GM21737 (cell line): ENCODE data around the gene ZCCHC24.
A peak's percentile ranks its signal among the peaks of the same experiment; 100 is the strongest.
"Not testable (repeated sequence)": the region's sequence is repeated elsewhere in the genome, so short reads cannot be mapped to it uniquely, and the experiment has no call there.

Experiments used
- ATAC-seq: cut with Tn5 transposase; IDR thresholded peaks from one replicate; pipeline ENCODE4 v1.9.1; 2021; ENCODE audit warnings: mild to moderate bottlenecking, moderate library complexity; ENCODE audit not compliant: unreplicated experiment

The ZCCHC24 gene

DNA sequence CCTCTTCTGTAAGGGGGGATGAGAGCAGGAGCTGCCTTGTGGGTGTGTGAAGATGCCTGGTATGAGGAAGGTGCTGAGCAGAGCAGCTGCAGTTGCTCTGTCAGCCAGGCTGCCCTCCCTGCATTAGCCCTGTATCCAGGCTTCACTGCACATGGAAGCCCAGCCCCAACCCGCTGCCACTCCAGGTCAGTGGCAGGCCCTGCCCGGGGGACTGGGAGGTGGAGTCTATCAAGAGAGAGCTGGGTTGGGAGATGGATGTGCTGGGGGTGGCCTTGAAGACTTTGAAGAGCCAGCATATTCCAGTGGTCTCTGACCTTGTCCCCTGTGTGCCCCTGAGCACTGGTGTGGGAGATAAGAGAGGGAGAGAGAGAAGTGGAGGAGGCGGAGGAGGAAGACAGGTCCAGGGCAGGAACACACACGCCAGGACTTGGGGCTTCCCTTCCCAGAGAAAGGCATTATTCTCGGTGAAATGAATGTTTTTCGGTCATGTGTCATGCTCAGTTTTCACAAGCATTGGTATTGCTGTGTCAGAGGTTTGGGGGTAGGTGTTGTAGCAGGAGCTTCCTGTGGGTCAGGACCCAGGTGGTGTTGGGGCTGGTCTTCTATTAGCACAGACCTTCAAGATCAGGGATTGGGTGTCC, 95.5 kb downstream of the ZCCHC24 start:
- no peak for ATAC-seq

DNA sequence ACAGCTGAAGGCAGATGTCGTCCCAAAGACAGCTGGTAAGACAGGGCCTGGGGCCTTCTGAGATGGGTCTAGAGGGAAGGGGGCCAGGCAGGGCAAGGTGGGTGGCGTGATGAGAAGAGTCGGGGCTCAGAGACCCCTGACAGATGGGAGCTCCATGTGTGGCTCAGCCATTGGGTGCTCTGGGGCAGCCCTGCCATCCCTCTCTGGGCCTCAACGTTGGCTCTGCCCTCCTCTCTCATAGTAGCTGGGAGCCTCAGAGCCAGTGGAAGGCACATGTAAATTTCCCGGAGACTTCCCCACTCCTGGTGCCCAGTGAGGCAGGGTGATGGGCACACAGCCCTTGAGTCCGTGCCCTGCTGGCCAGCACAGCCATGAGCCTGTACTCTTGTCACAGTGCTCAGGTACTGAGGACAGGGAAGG, 96.3 kb downstream of the ZCCHC24 start:
- ATAC-seq = no peak

DNA sequence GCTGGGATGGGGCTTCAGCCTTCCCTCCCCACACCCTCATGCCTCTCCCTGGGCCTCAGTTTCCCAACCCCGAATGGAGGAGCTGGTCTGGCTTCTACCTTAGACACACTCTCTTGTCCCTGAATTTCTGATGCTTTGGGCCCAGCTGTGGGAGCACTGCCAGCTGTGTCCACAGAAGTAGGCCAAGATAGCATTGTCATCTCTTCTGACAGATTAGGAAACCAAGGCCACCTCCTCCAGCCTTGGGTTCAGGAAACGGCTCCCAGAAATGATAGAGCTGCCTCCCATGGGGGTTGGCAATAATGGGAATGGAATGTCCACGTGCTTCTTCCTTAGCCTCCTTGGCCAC, 96.8 kb downstream of the ZCCHC24 start:
- no peak for ATAC-seq

DNA sequence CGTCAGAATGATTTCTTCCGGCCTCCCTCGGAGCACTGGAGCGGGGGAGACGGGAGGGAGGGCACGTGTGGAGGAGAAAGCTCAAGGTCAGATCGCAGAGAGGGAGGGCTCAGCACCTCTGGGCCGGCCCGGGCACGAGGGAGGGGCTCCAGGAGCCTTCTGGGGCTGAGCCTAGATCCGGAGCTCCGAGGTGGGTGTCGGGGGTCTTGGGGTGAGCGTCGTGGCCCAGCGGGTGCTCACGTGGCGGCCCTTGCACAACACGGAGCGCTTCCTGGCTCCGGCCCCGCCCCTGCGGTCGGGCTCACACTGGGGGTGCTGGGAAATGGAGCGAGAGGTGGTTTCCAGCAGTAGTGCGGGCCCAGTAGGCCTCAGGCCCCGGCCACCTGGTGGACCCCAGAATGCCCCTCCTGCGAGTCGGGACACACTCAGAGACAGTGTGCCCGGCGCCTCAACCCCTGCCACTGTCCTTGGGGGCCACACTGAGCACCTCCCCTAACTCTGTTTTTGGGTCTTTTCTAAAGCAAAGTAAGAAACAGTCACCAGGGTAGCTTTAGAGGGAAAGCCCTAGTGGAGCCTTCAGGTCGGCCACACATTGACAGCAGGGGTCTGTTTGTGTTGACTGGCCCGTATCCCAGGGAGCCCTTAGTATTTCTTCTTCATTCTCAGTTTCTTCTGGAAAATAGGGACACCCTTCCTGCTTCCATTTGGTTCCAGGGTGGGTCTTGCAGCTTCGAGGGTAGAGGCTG, 97.4 kb downstream of the ZCCHC24 start:
- peak; percentile 71 for ATAC-seq

DNA sequence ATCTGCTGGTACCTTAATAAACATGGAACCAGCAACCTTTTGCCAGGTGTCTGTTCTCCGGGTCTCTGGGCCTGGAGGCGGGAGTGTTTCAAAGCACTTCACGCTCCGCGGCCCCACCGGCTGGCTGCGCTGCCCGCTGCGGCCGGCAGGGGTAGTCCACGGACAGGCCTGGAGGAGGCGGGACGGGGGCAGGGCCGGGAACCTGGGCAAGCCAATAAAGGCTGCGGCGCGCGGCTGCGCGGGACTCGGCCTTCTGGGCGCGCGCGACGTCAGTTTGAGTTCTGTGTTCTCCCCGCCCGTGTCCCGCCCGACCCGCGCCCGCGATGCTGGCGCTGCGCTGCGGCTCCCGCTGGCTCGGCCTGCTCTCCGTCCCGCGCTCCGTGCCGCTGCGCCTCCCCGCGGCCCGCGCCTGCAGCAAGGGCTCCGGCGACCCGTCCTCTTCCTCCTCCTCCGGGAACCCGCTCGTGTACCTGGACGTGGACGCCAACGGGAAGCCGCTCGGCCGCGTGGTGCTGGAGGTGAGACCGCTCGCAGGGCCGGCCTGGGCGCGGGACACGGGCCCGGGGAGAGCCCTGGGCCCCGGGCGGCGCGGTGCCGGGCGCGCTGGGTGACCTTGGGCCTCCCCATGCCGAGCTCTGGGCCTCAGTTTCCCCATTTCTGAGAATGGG, 98.1 kb downstream of the ZCCHC24 start, which contains the start of gene PPIF:
PPIF (plus strand) TSS at position 244 of the 668 bp plus-strand sequence; CDS start at position 324, 80 bp downstream.
- ATAC-seq = peak; percentile 81

DNA sequence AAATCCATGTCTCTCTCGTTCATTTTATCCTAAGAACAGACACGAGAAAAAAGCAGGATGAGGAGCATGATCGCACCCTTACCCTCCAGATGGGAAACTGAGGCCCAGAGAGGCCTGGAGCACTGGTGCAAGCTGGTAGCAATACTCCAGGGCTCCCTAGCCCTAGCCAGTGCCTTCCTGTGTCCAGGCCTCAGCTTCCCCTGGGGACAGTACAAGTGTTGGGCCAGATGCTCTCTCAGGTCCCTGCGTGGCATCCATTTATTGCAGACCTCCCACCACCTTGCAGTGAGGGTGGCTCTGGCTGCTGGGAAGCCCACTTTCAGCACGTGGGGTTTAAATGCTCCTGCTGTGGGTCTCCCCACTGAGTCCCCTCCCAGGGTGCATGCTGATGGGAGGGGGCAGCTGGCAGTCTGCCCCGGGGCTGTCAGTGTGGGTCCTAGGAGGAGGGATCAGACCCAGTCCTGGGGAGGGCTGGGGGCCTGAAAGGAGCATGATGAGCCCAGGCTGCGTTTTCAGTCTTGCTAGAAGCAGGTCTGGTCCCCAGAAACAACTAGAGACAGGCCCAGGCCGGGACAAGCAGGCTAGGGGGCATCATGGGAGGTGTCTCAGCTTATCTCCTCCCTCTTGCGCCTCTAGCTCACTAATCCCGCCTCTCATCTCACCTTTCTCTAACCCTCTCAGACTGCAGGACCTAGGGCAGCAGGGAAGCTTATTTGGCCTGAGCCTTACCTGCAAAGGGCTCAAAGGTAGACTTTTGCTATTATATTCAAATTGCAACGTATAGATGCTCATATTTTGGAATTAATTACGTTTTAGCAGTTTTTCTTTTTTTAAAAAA, 98.8 kb downstream of the ZCCHC24 start:
- no peak for ATAC-seq

DNA sequence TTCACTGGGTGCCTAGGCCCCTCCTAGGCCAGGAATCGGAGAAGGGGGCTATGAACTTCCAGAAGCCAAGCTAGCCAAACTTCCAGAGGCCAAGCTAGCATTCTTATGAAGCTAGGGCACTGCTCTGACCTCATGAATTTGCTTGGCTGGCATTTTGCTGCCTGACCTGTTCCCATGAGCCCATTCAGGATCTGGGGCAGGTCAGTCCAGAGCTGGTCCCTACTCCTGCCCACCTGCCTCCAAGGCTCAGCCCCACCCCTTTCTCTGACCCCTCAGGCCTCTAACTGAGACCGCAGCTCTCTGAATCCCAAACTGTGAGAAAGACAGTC, 99.4 kb downstream of the ZCCHC24 start:
- no peak for ATAC-seq

DNA sequence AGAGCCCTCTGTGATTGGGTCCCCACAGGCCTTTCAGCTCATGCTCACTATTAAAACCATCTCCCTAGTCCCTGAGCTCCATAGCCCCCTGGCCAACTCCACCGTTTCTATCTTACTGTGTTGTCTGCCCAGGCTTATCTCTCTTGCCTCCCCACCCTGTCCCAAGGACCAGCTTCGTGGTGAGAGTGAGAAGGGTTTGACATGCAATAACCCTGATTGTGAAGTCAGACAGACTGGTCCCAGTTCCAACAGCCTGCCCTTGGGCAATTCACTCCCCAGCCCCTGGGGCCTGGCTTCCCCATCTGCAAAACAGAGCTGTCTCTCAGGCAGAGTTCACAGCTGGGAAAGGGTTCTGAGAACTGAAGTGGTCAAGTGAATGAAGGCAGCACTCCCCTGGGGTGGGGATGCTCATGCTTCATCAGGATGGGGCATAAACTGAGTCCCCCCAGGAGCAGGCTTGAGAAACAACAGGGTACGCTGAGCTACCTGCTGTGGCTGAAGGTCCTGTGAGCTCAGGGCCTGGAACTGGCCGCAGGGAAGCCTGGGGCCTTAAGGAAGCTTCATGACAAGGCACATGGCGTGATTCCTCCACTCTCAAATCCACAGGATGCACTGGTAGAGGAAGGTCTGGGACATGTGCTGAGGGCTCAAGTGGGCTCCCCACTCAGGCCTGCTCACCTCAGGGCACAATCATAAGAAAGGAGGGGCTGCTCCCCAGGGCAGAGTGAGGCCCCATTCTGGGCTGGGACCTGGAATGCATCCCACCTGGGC, 100.0 kb downstream of the ZCCHC24 start:
- ATAC-seq = no peak

DNA sequence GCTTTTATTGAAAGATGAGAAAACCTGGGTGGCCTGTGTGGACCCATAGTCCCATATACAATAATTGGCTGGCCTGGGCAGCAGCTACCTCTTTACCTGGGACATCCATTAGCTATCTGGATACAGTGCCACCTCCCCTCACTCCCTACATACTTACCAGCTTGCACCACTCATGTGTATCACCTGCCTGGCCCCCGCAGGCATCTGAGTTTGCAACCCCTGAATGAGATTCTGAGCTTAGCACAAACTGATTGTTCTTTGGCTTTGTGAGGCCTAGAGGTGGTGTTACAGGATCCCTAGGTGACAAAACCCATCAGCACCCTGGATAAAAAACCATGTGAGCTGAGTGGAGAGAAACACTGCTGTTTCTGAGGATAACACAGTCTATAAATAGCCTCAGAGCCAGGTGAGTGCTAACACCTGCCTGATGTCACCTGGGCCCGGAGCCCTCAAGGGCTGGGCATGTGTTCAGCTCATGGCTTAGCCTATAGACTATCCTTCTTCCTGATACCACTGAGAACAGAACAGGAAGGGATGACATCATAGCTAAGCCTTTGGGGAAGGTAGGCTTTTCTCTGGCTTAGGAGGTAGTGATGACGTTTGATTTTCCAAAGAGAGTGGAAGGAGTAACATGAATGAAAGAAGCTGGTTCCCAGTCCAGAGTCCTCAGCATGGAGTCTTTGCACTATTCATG, 100.8 kb downstream of the ZCCHC24 start:
- ATAC-seq = no peak

DNA sequence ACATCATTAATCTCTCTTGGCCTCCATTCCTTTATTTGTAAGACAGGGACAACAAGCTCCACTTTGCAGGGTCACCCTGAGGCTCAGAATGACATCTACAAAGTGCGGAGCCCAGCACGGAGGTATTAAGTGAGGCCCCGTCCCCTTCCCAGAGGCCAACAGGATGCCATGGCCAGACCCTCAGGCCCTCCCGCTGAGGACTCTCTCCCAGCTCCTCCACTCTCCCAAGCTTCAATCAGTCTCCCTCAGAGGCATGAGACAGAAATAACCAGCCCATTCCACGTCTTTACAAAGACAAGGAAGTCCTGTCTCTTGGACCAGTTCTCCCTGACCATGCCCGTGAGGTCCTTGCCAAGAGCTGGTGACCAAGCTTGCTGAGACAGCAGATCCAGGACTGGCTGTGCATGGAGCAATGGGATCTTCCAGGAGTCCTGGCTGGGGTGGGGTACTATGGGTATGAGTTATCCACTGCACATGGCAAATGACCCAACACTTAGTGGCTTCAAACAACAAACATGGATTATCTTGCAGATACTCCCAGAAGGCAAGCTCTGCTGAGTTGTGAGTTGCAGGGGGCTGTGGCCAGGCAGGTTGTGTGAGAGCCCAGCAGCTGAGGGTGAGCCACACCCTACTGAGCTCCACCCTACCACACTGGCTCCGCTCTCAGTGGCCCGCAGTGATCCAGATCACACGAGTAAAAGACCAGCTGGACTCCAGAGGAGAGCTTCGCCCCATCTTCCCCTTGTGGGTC, 102.4 kb downstream of the ZCCHC24 start:
- no peak for ATAC-seq

DNA sequence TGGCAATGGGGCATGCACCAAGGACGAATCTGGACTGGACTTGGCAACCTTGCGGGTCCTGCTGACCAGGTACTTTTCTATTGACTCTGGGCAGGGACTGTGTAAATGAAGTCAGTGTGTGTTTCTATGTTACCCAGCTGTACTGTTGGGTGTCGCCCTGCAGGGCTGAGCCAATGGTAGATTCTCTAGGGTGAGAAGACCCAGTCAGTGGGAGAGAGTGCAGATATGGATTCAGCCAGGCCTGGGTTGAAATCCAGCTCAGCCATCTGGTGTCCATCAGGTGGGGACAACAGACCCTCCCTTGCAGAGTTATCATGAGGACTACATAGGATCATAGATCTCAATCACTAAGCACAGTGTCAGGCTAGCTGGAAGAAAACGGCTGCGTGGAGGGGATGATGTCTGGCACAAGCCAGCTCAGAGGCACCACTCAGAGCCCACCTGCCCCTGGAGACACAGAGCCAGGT, 103.1 kb downstream of the ZCCHC24 start:
- ATAC-seq = no peak

DNA sequence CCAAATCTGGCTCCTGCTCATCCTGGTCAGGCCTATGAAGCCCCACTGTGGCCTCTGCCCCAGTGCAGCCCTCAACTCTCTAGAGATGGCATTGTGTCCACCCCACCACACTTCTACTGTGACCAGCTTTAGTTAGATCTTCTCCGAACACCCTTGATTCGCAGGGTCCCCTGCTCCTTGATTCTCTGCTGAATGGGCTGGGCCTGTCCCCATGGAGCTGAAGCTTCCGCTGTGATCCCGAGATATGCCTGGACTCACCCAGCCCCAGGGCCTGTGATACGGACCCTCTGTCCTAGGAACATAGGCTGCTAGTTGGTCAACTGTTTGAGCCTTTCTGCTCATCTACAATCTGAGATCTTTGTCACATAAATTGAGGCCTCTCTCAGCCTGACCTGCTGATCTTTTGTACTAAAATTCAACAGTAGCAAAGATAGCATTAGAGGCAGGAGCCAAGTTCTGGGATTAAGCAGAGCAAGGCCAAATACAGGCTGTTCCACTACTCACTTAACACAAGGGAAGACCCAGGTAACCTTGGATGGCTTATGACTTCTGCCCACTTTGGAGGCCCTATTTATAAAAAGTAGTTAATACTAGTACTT, 104.7 kb downstream of the ZCCHC24 start:
- no peak for ATAC-seq

DNA sequence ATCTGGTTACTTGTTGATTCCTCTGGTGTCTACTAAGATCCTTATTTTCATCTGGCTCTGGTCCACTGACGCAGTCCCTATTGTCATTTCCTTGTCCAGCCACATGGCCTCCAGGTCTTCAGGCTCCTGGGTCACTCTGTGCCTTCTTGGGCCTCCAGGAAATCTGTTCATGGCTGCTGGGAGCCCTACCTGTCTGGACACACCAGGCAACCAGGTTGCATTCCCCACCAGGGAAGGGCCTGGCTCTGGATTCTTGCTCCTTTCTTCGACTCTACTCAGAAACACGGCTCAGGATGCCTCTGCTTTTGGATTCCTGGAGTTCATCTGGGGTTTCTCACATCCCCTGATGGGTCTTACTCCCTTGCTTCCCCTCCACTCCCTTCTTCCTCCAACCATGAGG, 106.2 kb downstream of the ZCCHC24 start:
- no peak for ATAC-seq

DNA sequence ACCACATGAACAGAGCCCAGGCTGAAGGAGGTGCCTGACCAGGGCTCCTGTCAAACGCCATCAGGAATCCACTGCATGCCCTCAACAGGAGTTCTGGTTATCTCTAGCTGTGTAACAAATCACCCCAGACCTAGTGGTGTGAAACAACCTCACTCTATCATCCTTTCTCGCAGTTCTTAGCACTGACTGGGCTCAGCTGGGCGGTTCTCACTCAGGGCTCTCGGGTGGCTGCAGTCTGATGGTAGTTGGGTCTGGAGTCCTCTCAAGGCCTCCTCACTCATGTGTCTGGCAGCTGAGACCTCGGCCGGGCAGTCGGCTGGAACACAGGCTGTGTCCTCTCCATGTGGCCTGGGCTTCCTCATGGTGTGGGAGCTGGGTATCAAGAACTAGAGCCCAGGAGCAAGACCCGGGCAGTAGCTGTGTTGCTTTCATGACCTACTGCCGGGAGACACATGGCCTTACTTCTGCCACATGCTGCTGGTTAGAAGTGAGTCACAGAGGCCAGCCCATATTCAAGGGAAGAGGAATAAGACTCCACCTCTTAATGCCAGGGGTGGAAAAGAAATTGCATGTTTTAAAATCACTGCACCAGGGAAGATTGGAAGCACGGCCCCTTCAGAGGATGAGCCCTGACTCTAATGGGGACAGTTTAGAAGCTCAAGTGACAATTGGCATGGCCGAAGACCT, 107.5 kb downstream of the ZCCHC24 start:
- not testable (repeated sequence) for ATAC-seq

DNA sequence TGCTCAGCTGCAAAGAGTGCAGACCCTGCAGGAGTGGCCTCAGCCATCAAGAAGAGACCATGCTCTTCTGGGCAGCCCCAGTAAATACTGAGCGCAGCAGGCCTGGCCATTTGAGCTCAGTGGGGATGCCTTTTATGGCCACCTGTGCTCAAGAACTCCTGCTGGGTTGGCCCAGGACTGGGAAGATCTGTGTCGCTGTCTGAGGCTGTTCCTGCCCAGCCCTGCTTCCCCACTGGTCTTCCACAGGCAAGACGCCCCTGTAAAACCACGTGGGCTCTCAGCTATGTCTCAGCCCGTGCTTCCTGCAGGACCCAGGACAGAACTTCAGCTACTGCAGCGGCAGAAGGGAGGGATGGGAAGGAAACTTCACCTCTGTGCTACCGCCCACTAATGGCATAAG, 108.7 kb downstream of the ZCCHC24 start:
- no peak for ATAC-seq

DNA sequence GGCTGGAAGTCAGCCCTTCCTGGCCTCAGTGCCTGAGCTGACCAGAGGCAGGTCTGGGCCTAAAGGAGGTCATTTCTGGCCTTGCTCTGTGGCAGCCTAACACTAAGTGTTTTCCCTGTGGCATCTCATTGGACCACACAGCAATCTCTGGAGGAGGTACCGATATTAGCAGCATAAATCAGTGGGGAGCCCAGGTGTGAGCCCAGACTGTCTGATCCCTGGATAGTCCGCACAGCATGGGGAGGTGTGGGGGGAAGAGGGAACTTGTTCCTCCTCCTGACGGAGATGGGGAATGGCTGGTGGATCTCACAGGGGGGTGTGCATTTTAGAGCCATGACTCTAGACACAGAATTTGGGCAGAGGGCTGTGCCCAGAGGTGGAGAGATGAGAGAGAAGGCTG, 109.1 kb downstream of the ZCCHC24 start:
- no peak for ATAC-seq

DNA sequence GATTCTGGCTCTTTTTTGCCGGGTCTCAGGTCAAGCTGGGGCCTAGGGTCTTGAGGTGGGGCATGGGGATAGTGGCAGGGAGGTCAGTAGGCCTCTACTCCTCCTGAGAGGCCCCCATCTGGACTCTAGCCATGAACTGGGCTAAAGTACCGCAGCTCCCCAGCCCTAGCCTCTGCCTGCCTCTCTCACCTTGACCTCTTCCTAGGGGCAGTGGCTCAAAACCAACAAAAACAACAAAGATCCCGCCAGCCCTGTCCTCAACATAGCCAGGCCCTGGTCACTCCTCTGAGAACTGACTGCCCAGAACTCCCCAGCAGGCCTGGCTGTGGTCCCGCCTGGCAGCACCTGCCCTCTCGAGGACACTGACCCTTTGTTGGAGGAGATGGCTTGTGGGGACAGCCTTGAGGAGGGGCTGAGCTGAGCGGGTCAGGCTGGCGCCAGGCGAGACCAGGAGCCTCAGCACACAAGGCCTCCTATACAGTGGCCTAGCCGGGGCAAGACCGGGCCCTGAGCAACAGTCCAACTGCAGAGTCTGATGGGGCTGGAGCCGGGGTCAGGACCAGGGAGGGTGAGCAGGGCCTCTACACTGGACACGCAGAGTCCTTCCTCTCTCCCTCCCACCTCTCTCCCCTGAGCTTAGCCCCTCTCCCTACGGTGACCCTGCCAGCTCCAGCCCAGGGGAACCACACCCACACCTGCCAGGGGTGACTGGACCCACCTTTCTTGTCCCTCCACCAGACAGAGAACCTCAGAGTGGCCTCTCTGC, 109.8 kb downstream of the ZCCHC24 start:
- ATAC-seq = no peak
